ENCODE measurements around the gene KCNK1.
"Not testable (repeated sequence)": the region's sequence is repeated elsewhere in the genome, so short reads cannot be mapped to it uniquely, and the experiment has no call there.

The KCNK1 gene

DNA sequence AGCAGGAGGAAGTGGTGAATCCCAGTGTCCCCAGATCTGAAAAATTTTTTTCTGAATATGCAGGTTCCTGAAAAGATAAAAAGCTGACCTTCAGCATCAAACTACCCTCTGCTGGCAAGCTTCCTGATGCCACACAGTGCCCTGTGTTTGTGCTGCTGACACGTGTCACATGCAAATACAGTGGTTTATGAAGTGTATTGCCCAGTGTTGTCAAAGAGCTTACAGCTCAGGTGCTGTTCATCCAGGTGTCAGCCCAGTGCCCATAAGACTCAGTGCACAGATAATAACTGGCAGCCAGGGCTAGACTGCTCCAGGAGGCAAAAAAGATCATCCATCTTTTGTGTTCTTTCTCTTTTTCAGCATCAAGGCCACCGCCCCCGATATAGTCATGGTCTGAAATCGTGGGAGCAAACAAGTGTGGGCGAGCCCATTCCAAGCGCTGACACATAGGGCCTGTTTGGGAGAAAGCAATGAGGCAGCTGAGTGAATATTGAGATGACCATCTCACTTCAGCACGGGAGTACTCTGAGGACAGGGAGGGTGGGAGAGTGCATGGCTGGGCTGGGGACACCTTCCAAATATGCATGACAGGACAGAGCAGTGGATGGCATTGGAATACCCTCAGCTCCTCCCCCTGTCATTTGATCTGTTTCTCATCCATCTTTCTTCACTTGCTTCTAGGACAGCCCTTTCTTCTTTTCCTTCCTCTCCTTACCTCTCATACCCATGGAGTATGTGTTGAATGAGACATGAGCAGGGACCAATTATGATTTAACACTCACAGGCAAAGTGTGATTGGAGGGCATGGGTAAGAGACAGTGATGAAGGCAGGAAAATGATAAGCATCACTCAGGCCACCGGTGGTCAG is 6.4 kb upstream of the KCNK1 start:
- DNase-seq (ENCODE audit: low read depth): no peak

DNA sequence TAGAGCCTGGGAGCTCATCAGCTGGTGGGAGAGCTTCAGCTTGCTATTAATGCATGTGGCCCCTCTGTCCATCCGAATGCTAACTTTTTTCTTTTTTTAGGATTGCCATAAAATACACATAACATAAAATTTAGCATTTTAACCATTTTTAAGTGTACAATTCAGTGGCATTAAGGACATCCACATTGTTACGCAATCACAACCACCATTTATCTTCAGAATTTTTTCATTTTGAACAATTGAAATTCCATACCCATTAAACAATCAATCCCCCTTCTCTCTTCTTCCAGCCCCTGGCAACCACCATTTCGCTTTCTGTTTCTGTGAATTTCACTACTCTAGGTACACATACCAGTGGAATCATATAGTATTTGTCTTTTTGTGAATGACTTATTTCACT is 4.9 kb upstream of the KCNK1 start:
- DNase-seq (ENCODE audit: low read depth): no peak

DNA sequence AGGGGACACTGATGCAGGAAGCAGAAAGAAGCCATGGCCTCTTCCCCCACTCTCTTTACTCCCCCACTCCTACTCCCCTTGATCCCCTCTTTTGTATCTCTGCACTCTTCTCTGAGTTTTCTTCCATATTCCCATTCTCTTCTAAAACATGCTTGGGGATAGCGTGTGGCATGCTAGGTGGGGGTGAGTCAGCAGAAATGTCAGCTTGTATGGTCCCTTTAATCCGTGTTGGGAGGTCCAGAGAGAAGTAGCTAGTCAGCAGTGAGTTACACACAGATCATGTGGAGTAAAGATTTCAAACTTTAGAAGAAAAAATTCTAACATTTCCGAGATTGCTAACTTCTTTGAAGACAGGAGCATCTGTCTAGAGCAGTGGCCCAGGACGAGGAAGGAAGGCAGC is 4.0 kb upstream of the KCNK1 start:
- no peak for DNase-seq (ENCODE audit: low read depth)

- DNase-seq (ENCODE audit: low read depth): no peak
These were observed 3.3 kb upstream of the KCNK1 start for GRCh38 chr1:233610628-233611027.

GRCh38 chr1:233611363-233611762 is 2.5 kb upstream of the KCNK1 start:
- DNase-seq (ENCODE audit: low read depth): not testable (repeated sequence)

DNA sequence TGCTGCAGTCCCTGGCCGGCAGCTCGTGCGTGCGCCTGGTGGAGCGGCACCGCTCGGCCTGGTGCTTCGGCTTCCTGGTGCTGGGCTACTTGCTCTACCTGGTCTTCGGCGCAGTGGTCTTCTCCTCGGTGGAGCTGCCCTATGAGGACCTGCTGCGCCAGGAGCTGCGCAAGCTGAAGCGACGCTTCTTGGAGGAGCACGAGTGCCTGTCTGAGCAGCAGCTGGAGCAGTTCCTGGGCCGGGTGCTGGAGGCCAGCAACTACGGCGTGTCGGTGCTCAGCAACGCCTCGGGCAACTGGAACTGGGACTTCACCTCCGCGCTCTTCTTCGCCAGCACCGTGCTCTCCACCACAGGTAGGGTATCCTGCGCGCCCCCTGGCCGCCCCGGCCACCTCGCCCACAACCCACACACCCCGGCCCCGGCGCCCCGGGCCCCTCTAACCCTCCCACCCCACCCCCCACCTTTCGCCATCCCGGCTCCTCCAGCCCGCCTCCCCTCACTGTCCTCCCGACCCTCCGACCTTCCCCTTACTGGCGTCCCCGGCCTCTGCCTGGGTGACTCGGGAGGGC is 352 bp downstream of the KCNK1 start:
- no peak for DNase-seq (ENCODE audit: low read depth)

DNA sequence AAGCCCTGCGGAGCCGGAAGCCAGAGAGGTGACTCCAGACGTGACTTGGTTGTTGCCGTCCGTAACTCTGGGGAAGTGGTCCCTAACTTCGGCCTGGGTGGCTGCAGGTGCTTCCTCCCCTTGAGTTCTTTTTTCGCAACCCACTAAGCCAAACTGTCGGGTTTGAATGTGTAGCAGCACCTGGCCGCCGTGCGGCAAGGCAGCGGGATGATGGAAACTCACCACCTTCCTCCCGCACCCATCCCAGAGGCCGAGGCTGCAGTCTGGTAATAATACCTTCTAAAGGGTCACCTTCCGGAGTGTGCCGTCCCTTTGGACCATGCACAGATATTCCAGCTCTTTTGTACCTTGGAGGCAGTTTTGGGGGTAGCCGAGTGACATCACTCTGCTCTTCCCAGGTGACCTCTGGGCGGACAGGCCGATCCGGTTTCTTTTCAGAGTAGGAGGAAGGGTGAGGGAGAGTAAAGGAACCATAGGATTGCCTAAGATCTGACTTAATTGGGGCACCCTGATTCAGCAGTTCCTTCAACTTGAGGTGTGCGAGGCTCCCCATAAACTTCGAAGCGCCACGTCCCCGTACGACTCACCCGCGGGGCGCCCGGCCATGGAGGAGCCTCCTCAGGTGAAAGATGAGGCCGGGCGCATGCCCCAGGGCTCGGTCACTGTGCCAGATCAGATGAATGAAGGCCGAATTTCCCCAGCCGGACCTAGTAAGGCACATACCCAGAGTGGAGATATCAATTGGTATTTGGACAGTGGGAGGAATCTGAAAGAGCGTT is 1.0 kb downstream of the KCNK1 start:
- no peak for DNase-seq (ENCODE audit: low read depth)

DNA sequence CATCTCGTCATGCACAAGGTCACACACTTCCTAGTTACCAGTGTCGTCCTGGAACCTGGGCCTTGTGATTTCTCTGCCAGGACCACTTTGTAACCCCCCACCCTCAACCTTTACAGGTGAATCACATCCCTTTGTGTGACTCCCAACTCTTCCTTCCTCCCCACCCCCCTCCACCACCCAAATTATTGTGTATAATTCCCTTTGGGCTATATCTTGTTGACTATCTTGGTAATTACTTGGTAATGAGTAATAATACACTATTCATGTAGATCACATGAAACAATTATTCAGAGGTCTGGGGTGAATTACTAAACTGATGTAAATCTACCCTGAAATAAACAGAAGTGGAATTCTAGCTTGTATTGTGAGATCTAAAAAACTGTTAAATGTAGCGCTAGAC is 1.7 kb downstream of the KCNK1 start:
- DNase-seq (ENCODE audit: low read depth): no peak

DNA sequence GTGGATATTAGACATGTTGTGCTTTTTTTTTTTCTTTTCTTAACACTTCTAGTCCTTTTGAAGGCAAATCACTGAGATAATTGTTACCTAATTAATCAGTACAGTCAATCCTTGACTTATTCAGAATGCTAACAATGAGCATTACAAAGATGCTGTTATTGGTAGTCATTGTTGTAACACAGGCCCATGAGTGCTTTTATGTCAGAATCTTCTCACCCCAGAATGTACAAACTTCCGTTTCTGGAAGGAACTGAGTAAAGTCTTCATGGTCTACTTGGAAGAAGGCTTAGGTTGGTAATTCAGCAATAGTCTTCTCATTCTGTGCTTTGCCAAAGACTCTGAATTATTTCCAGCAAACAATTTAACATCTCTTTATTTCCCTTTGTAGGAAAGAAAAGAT is 3.1 kb downstream of the KCNK1 start:
- DNase-seq (ENCODE audit: low read depth): no peak

GRCh38 chr1:233619414-233619813 is 5.5 kb downstream of the KCNK1 start:
- not testable (repeated sequence) for DNase-seq (ENCODE audit: low read depth)

GRCh38 chr1:233620065-233620464 is 6.2 kb downstream of the KCNK1 start:
- no peak for DNase-seq (ENCODE audit: low read depth)

DNA sequence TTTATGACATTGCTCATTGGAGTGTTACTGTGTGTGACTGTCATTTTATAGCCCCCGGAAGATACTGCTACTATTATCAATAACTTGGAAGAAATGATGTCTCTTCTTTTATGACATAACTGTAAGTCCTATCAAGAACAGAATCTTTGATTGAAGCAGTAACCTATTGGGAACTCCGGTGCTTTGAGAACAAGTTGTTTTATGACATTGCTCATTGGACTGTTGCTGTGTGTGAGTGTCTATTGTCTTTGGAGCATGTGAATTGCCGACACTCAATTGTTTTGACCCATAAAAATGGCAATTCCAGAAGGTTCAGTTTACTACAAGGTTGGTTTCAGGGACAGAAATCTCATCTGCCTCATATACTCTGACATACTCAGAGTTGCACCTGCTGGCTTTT is 8.0 kb downstream of the KCNK1 start:
- DNase-seq (ENCODE audit: low read depth): no peak

GRCh38 chr1:233624289-233624688 is 10.4 kb downstream of the KCNK1 start:
- no peak for DNase-seq (ENCODE audit: low read depth)

DNA sequence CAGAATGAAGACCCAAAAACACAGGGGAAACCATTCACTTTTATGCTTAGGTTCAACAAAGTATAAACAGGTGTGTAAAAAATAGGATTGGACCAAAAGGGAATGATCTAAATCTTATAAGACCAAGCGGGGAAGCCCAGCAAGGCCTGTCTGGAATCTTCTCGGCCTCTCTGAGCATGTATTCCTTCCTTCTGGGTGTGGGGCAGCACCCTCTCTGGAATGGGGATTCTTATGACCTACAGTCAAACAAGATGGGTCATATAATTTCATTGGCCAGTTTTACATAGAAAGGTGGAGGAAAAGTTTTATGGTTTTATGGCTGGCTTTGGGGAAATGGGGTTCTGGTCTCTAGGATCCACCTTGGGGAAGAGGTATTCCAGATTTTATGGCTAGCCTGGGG is 11.2 kb downstream of the KCNK1 start:
- no peak for DNase-seq (ENCODE audit: low read depth)

- DNase-seq (ENCODE audit: low read depth): no peak
These were observed 11.6 kb downstream of the KCNK1 start for GRCh38 chr1:233625510-233625981.

GRCh38 chr1:233627376-233627775 is 13.5 kb downstream of the KCNK1 start:
- DNase-seq (ENCODE audit: low read depth): no peak

GRCh38 chr1:233627823-233628222 is 13.9 kb downstream of the KCNK1 start:
- DNase-seq (ENCODE audit: low read depth): no peak

- no peak for DNase-seq (ENCODE audit: low read depth)
These were observed 15.5 kb downstream of the KCNK1 start for GRCh38 chr1:233629305-233629935.

DNA sequence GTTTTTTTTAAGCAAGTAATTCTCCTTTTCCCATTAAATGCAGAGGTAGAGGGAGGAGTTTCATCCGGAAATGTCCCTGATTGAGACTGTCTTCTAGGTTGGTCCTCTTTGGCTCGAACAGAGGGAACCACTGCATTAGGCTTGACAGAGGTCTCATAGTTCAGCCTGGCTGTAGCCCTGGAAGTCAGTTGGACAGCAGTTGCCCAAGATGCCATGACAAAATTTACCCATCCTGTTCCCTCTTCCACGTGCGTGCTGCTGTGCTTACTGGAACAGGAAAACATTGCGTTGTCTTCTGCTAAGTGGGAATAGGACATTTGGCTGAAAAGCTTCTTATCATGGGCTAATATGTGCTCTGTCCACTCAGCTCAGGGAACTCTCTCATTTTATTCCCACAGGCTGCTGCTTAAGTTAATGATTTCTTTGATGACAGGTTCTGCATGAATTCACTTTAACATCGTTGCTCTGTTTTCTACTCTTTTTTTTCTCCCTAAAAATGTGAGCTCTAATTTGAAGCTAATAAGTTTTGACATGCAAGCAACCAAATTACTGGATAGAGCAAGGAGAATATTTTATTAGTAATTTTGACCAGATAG is 18.0 kb downstream of the KCNK1 start:
- no peak for DNase-seq (ENCODE audit: low read depth)

- DNase-seq (ENCODE audit: low read depth): no peak
These were observed 18.5 kb downstream of the KCNK1 start for GRCh38 chr1:233632436-233632835.

GRCh38 chr1:233635765-233636502 is 22.0 kb downstream of the KCNK1 start:
- DNase-seq (ENCODE audit: low read depth): no peak
